ENCODE data around the gene ARID1B.

- TF ChIP-seq CTCF (IDR thresholded peaks at IDR 0.05 in 2 of 3, conservative IDR thresholded peaks at IDR 0.05 in 1 of 3; ENCODE audit: control insufficient read depth in 2 of 3, extremely low read depth in 1 of 3, insufficient read depth in 1 of 3, low read depth in 3 of 3, low read length in 3 of 3) = no peak
- no peak for TF ChIP-seq RELA (IDR thresholded peaks at IDR 0.05; ENCODE audit: borderline replicate concordance, partially characterized antibody)
- no peak for TF ChIP-seq SUZ12 (IDR thresholded peaks at IDR 0.05; ENCODE audit: unreplicated experiment)
- TF ChIP-seq POLR2AphosphoS5 (IDR thresholded peaks at IDR 0.05; ENCODE audit: low read length) = no peak
- TF ChIP-seq, protein P1, sequence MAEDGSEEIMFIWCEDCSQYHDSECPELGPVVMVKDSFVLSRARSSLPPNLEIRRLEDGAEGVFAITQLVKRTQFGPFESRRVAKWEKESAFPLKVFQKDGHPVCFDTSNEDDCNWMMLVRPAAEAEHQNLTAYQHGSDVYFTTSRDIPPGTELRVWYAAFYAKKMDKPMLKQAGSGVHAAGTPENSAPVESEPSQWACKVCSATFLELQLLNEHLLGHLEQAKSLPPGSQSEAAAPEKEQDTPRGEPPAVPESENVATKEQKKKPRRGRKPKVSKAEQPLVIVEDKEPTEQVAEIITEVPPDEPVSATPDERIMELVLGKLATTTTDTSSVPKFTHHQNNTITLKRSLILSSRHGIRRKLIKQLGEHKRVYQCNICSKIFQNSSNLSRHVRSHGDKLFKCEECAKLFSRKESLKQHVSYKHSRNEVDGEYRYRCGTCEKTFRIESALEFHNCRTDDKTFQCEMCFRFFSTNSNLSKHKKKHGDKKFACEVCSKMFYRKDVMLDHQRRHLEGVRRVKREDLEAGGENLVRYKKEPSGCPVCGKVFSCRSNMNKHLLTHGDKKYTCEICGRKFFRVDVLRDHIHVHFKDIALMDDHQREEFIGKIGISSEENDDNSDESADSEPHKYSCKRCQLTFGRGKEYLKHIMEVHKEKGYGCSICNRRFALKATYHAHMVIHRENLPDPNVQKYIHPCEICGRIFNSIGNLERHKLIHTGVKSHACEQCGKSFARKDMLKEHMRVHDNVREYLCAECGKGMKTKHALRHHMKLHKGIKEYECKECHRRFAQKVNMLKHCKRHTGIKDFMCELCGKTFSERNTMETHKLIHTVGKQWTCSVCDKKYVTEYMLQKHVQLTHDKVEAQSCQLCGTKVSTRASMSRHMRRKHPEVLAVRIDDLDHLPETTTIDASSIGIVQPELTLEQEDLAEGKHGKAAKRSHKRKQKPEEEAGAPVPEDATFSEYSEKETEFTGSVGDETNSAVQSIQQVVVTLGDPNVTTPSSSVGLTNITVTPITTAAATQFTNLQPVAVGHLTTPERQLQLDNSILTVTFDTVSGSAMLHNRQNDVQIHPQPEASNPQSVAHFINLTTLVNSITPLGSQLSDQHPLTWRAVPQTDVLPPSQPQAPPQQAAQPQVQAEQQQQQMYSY (CRISPR knock-in tag; IDR thresholded peaks at IDR 0.05) = no peak
- no peak for TF ChIP-seq CBX5 (IDR thresholded peaks at IDR 0.05; ENCODE audit: low read depth)
- TF ChIP-seq BRCA1 (IDR thresholded peaks at IDR 0.05; ENCODE audit: low read depth, low read length) = no peak
- TF ChIP-seq RCOR1 (conservative IDR thresholded peaks at IDR 0.05; ENCODE audit: low read depth, low read length) = no peak
- no peak for TF ChIP-seq MXI1 (IDR thresholded peaks at IDR 0.05; ENCODE audit: low read depth, low read length)
- TF ChIP-seq, protein P2, sequence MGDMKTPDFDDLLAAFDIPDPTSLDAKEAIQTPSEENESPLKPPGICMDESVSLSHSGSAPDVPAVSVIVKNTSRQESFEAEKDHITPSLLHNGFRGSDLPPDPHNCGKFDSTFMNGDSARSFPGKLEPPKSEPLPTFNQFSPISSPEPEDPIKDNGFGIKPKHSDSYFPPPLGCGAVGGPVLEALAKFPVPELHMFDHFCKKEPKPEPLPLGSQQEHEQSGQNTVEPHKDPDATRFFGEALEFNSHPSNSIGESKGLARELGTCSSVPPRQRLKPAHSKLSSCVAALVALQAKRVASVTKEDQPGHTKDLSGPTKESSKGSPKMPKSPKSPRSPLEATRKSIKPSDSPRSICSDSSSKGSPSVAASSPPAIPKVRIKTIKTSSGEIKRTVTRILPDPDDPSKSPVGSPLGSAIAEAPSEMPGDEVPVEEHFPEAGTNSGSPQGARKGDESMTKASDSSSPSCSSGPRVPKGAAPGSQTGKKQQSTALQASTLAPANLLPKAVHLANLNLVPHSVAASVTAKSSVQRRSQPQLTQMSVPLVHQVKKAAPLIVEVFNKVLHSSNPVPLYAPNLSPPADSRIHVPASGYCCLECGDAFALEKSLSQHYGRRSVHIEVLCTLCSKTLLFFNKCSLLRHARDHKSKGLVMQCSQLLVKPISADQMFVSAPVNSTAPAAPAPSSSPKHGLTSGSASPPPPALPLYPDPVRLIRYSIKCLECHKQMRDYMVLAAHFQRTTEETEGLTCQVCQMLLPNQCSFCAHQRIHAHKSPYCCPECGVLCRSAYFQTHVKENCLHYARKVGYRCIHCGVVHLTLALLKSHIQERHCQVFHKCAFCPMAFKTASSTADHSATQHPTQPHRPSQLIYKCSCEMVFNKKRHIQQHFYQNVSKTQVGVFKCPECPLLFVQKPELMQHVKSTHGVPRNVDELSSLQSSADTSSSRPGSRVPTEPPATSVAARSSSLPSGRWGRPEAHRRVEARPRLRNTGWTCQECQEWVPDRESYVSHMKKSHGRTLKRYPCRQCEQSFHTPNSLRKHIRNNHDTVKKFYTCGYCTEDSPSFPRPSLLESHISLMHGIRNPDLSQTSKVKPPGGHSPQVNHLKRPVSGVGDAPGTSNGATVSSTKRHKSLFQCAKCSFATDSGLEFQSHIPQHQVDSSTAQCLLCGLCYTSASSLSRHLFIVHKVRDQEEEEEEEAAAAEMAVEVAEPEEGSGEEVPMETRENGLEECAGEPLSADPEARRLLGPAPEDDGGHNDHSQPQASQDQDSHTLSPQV (IDR thresholded peaks at IDR 0.05) = no peak
- TF ChIP-seq SMAD5 (IDR thresholded peaks at IDR 0.05; ENCODE audit: low read depth) = no peak
- no peak for TF ChIP-seq NFIC (IDR thresholded peaks at IDR 0.05; ENCODE audit: low read depth, low read length)
- no peak for TF ChIP-seq ATF2 (IDR thresholded peaks at IDR 0.05; ENCODE audit: low read length)
- no peak for TF ChIP-seq EZH2 (IDR thresholded peaks at IDR 0.05; ENCODE audit: borderline replicate concordance, control insufficient read depth, low read depth, low read length)
These were observed 175.9 kb downstream of the ARID1B start for GRCh38 chr6:156953127-156953478.

Data from GM12878 (cell line).